Mesothelial cell of epicardium (in vitro differentiated cells): Measurements from ENCODE around the gene ASAP2. TPM values are rescaled to one million over a fixed set of nuclear protein-coding genes. Genes with fewer than 3 reads are reported as not detected.
A peak's percentile ranks its signal among the peaks of the same experiment; 100 is the strongest.

Experiments used
- DNase-seq, 2 experiments: peaks; one replicate each; pipeline ENCODE4 v3.0.0; 2021; ENCODE audit warnings: low spot score in 2 of 2; ENCODE audit not compliant: unreplicated experiment in 2 of 2
- H3K27ac Mint-ChIP-seq: 2 replicates; pipeline ENCODE4 v1.8.0; 2021; ENCODE audit warnings: mixed read lengths
- H3K27me3 Mint-ChIP-seq: 2 replicates; pipeline ENCODE4 v1.8.0; 2021; ENCODE audit warnings: low read depth, mixed read lengths
- H3K36me3 Mint-ChIP-seq: 2 replicates; pipeline ENCODE4 v1.8.0; 2021; ENCODE audit warnings: mixed read lengths
- H3K4me1 Mint-ChIP-seq: 2 replicates; pipeline ENCODE4 v1.8.0; 2021; ENCODE audit warnings: mixed read lengths
- H3K4me3 Mint-ChIP-seq: 2 replicates; pipeline ENCODE4 v1.8.0; 2021; ENCODE audit warnings: mild to moderate bottlenecking, moderate library complexity, mixed read lengths
- H3K9me3 Mint-ChIP-seq: 2 replicates; pipeline ENCODE4 v1.8.0; 2021; ENCODE audit warnings: mixed read lengths
- CTCF ChIP-seq: fragments of 200-600 bp; sonication (generic); IDR thresholded peaks from one replicate; pipeline ENCODE4 v1.5.0; 2021; ENCODE audit warnings: antibody characterized with exemption; ENCODE audit not compliant: unreplicated experiment
- total RNA-seq: library from RNA; stranded (reverse); gene quantifications from 3 replicates; pipeline ENCODE4 v1.2.1, GENCODE V29; 2021

ASAP2 gene
- total RNA-seq, 1 donor from 2014 or later, result 25.8 TPM

- peaks cover 26% of the 10 kb centered on the region for H3K36me3 Mint-ChIP-seq
- no peaks in the 10 kb centered on the region for H3K27me3 Mint-ChIP-seq
- no peaks in the 10 kb centered on the region for H3K9me3 Mint-ChIP-seq
- no peaks in the 10 kb centered on the region for H3K4me1 Mint-ChIP-seq
- H3K27ac Mint-ChIP-seq, result peak overlapping the region; percentile 5
- DNase-seq, result no peak
- TF ChIP-seq CTCF, result no peak
- H3K4me3 Mint-ChIP-seq, result no peak overlapping the region
Measured at GRCh38 chr2:9377461-9378097, 171.0 kb downstream of the ASAP2 start.

- H3K4me3 Mint-ChIP-seq, result no peak overlapping the region
- H3K4me1 Mint-ChIP-seq, result peaks cover 1% of the 10 kb centered on the region
- no peak for TF ChIP-seq CTCF
- no peaks in the 10 kb centered on the region for H3K9me3 Mint-ChIP-seq
- no peaks in the 10 kb centered on the region for H3K27me3 Mint-ChIP-seq
- H3K27ac Mint-ChIP-seq, result no peak overlapping the region
- no peak for DNase-seq
- H3K36me3 Mint-ChIP-seq, result peaks cover 32% of the 10 kb centered on the region
Measured at GRCh38 chr2:9378433-9379390, 172.1 kb downstream of the ASAP2 start.

GRCh38 chr2:9379391-9379755, 172.8 kb downstream of the ASAP2 start:
- TF ChIP-seq CTCF, result no peak
- H3K27me3 Mint-ChIP-seq, result no peaks in the 10 kb centered on the region
- H3K27ac Mint-ChIP-seq, result no peak overlapping the region
- DNase-seq, result no peak
- no peak overlapping the region for H3K4me3 Mint-ChIP-seq
- H3K36me3 Mint-ChIP-seq, result peaks cover 29% of the 10 kb centered on the region
- peaks cover 2% of the 10 kb centered on the region for H3K4me1 Mint-ChIP-seq
- no peaks in the 10 kb centered on the region for H3K9me3 Mint-ChIP-seq

GRCh38 chr2:9380702-9381628, 174.4 kb downstream of the ASAP2 start:
- no peaks in the 10 kb centered on the region for H3K27me3 Mint-ChIP-seq
- DNase-seq, result no peak
- peak overlapping the region; percentile 53 for H3K27ac Mint-ChIP-seq
- no peak overlapping the region for H3K4me3 Mint-ChIP-seq
- H3K36me3 Mint-ChIP-seq, result peaks cover 27% of the 10 kb centered on the region
- no peaks in the 10 kb centered on the region for H3K9me3 Mint-ChIP-seq
- no peak for TF ChIP-seq CTCF
- peaks cover 4% of the 10 kb centered on the region for H3K4me1 Mint-ChIP-seq

GRCh38 chr2:9382604-9383235, 176.1 kb downstream of the ASAP2 start:
- peaks cover 30% of the 10 kb centered on the region for H3K36me3 Mint-ChIP-seq
- TF ChIP-seq CTCF, result no peak
- no peaks in the 10 kb centered on the region for H3K27me3 Mint-ChIP-seq
- no peaks in the 10 kb centered on the region for H3K9me3 Mint-ChIP-seq
- DNase-seq, result no peak
- H3K4me3 Mint-ChIP-seq, result no peak overlapping the region
- no peak overlapping the region for H3K27ac Mint-ChIP-seq
- peaks cover 6% of the 10 kb centered on the region for H3K4me1 Mint-ChIP-seq
